ENCODE data around the gene RAB7B.

Gene RAB7B

DNA sequence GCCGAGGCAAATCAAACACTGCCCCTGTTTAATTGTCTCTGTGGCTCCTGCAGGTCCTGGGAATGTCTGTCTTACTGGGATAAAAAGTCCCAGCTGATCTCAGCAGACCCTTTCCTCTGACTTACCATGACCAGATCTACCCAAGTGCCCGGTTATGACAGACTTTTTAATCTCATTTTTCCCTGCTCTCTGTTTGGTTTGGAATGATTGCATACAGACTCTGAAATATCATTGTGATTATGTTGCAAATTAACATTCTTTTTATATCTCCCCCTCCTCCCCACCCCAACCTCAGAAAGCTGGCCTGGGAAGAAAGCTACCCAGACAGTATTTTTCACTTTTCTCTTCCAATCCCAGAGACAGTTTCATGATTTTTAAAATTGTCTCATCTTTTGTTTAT lies 16.3 kb downstream of the RAB7B start:
- H3K4me1 ChIP-seq (ENCODE audit: control insufficient read depth in 1 of 2, insufficient read depth in 1 of 2, low read depth in 1 of 2, low read length in 1 of 2) = no peaks in the 10 kb centered on the region
- no peak overlapping the region for H3K4me3 ChIP-seq (ENCODE audit: low read depth in 1 of 2, low read length in 1 of 2)
- H3K27me3 ChIP-seq = no peaks in the 10 kb centered on the region
- TF ChIP-seq, protein P1, sequence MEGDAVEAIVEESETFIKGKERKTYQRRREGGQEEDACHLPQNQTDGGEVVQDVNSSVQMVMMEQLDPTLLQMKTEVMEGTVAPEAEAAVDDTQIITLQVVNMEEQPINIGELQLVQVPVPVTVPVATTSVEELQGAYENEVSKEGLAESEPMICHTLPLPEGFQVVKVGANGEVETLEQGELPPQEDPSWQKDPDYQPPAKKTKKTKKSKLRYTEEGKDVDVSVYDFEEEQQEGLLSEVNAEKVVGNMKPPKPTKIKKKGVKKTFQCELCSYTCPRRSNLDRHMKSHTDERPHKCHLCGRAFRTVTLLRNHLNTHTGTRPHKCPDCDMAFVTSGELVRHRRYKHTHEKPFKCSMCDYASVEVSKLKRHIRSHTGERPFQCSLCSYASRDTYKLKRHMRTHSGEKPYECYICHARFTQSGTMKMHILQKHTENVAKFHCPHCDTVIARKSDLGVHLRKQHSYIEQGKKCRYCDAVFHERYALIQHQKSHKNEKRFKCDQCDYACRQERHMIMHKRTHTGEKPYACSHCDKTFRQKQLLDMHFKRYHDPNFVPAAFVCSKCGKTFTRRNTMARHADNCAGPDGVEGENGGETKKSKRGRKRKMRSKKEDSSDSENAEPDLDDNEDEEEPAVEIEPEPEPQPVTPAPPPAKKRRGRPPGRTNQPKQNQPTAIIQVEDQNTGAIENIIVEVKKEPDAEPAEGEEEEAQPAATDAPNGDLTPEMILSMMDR (IDR thresholded peaks at IDR 0.05) = no peak
- H3K36me3 ChIP-seq = no peaks in the 10 kb centered on the region
- no peaks in the 10 kb centered on the region for H3K9me3 ChIP-seq
- no peak overlapping the region for H3K27ac ChIP-seq

DNA sequence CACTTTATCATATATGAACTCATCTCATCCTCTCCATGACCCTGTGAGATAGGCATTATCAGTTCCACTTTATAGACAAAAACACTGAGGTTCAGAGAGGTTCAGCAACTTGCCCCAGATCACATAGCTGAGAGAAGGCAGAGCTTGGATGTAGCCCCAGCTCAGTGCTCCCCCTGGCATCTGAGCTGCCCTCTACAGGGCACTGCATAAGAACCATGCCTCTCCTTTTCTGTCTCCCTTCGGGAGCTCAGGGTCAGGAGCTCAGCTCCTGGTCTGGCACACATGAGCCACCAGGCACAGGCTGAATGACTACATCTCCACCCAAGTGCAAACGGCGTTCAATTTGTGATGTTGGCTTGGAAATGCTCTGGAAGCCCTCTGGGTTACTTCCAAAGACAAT lies 16.9 kb downstream of the RAB7B start:
- Histone ChIP-seq H3K27me3 (no peaks in the 10 kb centered on the region), H3K9me3 (no peaks in the 10 kb centered on the region), H3K27ac (no peak overlapping the region), H3K36me3 (no peaks in the 10 kb centered on the region), H3K4me3 (ENCODE audit: low read depth in 1 of 2, low read length in 1 of 2) (no peak overlapping the region), H3K4me1 (ENCODE audit: control insufficient read depth in 1 of 2, insufficient read depth in 1 of 2, low read depth in 1 of 2, low read length in 1 of 2) (no peaks in the 10 kb centered on the region)
- TF ChIP-seq, protein P1 (IDR thresholded peaks at IDR 0.05) = no peak

DNA sequence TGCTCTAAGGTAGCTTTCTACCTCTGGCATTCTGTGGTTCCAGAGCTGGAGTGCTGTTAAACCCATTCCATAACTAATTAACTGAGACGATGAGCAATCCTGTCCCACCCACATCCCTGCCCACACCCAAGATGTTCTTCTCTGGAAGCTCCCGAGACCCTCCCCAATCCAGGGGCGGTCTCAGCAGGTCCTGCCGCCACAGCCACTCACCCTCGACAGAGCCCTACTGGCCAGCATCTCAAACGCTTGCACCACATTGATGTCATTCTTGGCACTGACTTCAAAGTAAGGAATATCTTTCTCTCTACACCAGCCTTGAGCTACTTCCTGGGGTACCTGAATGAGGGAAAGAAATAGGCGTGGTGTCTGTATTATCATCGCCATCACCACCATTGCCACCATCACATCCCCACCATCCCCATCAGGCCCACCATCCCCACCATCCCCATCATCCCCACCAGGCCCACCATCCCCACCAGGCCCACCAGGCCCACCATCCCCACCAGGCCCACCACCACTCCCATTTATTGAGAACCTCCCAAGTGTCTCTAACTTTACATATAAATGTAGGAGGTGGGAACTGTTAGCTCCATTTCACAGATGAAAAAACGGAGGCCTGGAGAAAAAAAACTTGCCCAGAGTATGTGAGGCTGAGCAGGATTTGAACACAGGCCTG lies 17.7 kb downstream of the RAB7B start:
- H3K27ac ChIP-seq = no peak overlapping the region
- H3K27me3 ChIP-seq = no peaks in the 10 kb centered on the region
- TF ChIP-seq, protein P1 (IDR thresholded peaks at IDR 0.05) = no peak
- no peaks in the 10 kb centered on the region for H3K36me3 ChIP-seq
- no peak overlapping the region for H3K4me3 ChIP-seq (ENCODE audit: low read depth in 1 of 2, low read length in 1 of 2)
- H3K9me3 ChIP-seq = no peaks in the 10 kb centered on the region
- H3K4me1 ChIP-seq (ENCODE audit: control insufficient read depth in 1 of 2, insufficient read depth in 1 of 2, low read depth in 1 of 2, low read length in 1 of 2) = no peaks in the 10 kb centered on the region

DNA sequence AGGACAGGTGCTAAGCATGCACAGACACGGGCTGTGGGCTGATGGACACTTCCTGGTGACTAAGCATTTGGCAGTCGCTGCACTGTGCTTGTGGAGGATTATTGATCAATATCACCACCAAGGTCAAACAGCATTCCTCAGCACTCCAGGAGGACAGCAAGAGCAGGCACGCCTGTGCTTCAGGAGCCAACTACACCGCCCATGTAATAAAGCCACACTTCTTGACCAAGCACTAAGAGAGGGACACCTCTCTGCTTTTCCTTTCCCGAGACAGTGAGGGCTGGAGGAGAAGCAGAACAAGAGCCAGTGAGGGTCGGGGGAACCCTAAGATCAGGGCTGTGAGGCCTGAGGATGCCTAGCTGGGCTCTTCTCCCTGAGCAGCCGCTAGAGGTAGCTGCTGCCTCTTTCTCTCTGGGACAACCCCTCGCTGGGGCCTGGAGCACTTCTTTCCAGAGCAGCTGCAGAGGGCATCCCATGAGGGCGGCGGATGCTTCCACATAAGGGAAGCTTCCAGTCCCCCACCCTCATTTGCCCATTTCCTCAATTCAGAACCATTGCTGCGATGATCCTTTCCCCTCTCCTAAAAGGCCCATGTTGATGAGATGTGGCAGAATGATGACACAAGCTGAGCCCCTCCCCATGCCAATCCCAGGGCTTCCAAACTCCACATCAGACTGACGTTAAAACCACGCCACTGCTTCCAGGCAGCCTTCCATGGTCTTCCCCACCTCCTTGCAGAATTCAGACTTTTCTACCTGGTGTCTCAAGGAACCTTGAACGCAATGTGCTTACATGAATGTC lies 19.1 kb downstream of the RAB7B start:
- no peak overlapping the region for H3K4me3 ChIP-seq (ENCODE audit: low read depth in 1 of 2, low read length in 1 of 2)
- no peaks in the 10 kb centered on the region for H3K4me1 ChIP-seq (ENCODE audit: control insufficient read depth in 1 of 2, insufficient read depth in 1 of 2, low read depth in 1 of 2, low read length in 1 of 2)
- H3K27ac ChIP-seq = no peak overlapping the region
- H3K27me3 ChIP-seq = no peaks in the 10 kb centered on the region
- H3K36me3 ChIP-seq = no peaks in the 10 kb centered on the region
- TF ChIP-seq, protein P1 (IDR thresholded peaks at IDR 0.05) = no peak
- no peaks in the 10 kb centered on the region for H3K9me3 ChIP-seq

DNA sequence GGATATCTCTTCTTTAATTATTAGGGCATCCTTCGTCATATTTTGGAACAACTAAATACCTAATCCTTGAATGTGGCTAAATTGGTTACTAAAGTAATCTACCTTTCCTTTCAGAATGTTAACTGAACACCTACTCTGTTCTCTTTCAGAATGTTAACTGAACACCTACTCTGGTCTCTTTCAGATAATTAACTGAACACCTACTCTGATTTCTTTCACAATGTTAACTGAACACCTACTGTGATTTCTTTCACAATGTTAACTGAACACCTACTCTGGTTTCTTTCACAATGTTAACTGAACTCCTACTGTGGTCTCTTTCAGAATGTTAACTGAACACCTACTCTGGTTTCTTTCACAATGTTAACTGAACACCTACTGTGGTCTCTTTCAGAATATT lies 21.9 kb downstream of the RAB7B start:
- no peak overlapping the region for H3K27ac ChIP-seq
- TF ChIP-seq, protein P1 (IDR thresholded peaks at IDR 0.05) = no peak
- no peak overlapping the region for H3K4me3 ChIP-seq (ENCODE audit: low read depth in 1 of 2, low read length in 1 of 2)
- no peaks in the 10 kb centered on the region for H3K36me3 ChIP-seq
- no peaks in the 10 kb centered on the region for H3K27me3 ChIP-seq
- no peaks in the 10 kb centered on the region for H3K9me3 ChIP-seq
- H3K4me1 ChIP-seq (ENCODE audit: control insufficient read depth in 1 of 2, insufficient read depth in 1 of 2, low read depth in 1 of 2, low read length in 1 of 2) = no peaks in the 10 kb centered on the region
